HG03521 (cell line): ENCODE data around the gene PRELP.
"Not testable (repeated sequence)": the region's sequence is repeated elsewhere in the genome, so short reads cannot be mapped to it uniquely, and the experiment has no call there.

Experiments used
- ATAC-seq: cut with Tn5 transposase; IDR thresholded peaks from one replicate; pipeline ENCODE4 v1.9.1; 2021; ENCODE audit warnings: mild to moderate bottlenecking, moderate library complexity; ENCODE audit not compliant: unreplicated experiment

PRELP gene

DNA sequence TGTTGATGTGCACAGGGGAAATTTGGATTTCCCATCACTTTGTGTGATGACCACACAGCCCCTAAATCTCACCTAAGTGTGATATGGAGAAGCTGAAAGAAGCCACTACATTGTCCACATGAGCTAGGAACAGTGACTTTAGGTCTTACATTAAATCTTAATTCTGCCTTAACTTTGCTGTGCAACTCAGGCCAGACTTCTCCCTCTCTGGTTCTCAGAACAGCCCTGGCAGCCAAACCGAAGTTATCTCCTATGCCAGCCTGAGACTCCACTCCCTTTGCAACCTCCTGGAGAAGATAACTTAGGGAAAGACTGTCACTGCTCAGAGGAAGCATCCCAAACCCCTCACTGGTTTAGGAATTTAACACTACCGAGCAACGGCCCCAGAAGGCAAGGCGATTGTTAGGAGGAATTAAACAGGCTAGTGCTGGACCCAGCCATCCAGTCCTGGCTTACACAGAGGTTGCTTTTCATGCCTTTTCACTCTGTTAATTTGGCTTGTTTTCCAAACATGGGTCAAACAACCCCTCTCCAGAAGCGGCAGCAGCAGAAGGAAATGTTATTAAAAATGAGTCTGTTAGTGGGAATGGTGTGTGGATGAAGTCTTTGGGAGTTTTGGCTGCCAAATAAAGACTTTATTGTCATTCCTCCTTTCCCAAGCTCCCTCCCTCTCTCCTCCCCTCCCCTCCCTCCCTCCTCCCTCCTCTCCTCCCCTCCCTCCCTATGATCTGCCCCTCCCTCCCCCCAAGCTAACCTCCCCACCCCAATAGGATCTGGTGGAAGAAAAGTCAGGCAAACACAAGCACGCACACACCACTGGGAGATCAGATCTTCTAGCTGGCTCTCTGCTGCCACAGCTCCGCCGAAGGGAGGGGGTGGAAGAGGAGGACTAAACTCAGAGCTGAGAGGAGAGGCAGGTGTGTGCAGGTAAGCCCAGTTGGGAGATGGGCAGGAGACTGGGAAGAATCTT lies at the start of gene PRELP:
PRELP (plus strand) TSS at position 795 of the 970 bp plus-strand sequence. CDS start 7,379 bp downstream, outside the sequence.
- no peak for ATAC-seq

- no peak for ATAC-seq
These were observed 49.2 kb upstream of the PRELP start for GRCh38 chr1:203426366-203426765.

- ATAC-seq = no peak
These were observed 48.7 kb upstream of the PRELP start for GRCh38 chr1:203426870-203427269.

DNA sequence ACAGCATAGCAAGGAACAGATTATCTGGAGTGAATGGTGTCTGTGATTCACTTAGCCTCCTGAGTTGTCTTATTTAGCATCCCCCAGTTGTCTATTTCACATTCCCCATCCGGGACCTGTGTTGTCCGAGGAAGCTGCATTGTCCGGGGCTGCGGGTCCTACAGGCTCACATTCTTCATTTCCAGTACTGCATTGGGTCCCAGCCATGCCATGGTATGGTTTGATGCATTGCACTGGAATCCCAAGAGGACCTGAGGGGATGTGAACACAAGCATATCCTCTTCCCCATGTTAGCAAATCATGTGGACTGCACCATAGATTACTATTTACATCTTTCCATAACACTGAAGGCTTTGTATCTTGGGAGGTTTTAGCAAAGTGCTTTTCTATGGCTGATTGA lies 48.2 kb upstream of the PRELP start:
- ATAC-seq = no peak

DNA sequence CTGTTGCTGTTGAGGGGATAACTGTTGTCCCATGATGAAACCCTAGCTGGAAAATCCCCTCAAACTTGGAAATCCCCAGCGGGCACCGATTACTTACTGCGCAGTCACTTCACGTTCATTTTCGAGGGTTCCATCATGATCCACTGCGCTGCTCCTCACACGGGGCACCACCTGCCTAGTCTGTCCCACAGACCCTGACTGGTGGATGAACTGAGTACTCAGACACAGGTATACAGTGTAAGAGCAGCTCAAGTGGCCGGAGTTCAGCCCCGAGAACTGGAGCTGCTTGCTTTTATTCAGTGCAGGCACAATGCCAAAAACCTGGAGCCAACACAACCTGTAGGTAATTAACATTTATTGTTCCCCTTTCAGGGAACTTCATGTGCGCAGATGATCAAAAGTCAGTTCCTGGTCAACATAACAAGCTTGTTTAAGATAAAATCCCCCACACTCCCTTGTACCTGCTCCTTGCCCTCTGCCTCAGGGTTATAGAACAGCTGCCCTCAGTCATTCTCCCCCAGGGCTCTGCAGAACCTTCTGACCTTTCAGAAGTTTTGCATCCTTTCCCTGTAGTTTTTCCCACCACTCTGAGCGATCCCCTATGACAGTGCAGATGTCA lies 46.5 kb upstream of the PRELP start:
- ATAC-seq = no peak

- no peak for ATAC-seq
These were observed 40.0 kb upstream of the PRELP start for GRCh38 chr1:203435615-203436014.

GRCh38 chr1:203437696-203438315 lies 37.8 kb upstream of the PRELP start:
- ATAC-seq = no peak

DNA sequence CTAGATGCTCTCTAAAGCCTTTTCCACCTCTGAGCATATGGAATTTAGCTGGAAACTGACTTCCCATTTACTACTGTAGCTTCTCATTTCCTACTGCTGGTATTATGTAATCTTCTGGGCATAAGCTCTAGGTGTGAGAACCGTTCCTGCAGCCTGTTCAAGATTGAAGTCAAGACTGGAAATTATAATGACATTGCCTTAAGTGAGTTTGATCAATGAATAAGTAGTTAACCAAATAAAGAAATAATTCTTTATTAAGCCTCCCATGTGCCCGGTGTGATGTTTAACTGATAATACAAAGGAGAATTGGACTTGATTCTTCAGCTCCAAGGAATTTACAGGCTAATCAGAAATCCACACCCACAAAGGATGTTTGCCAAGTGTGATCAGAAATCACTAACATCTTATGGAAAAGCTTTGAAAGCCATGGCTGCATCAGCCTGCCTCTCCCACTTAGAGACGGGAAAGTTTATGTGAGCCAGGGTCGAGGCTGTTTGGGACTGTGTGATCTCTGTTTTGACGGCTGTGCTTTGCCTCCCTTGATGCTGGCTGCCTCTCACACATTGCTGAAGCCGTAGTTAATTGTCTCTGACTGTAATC lies 36.4 kb upstream of the PRELP start:
- ATAC-seq = no peak

- ATAC-seq = no peak
These were observed 34.8 kb upstream of the PRELP start for GRCh38 chr1:203440771-203441170.

GRCh38 chr1:203441766-203442165 lies 33.8 kb upstream of the PRELP start:
- no peak for ATAC-seq

DNA sequence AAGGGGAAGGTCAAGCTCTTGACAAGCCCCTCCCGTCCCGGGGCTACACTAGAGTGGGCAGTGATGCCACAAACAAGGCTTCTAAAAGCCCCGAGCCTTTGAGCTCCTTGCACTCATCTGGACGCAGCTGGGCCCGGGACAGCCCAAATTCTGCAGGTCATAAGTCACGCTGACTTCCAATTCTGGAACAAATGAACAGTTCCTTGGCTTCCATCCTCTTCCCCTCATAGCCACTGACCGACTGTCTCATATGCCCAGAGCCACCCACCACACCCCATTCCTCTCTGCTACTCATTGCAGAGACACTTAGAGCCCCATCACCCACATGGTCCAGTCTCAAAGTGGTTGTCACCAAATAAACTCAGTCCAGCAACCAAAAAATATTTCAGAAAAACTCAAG lies 32.8 kb upstream of the PRELP start:
- no peak for ATAC-seq

DNA sequence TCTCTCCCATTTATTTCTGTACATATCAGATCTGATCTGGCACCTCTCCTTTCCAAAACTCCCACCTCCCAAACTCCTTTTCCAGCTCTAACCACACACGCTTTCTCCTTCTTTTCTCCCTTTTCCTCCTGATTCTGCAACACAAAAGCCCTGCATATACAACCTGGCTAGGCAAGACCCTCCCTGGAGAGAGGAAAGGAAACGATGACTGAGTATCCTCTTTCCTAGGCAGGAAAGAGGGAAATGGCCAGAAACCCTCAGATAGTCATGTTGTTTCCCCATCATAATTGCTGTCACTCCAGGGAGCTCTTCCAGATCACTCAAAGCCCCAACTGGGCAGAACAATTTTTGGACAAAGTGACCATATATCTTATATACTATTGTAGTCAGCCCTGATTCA lies 32.3 kb upstream of the PRELP start:
- no peak for ATAC-seq

- ATAC-seq = no peak
These were observed 31.4 kb upstream of the PRELP start for GRCh38 chr1:203444171-203444576.

DNA sequence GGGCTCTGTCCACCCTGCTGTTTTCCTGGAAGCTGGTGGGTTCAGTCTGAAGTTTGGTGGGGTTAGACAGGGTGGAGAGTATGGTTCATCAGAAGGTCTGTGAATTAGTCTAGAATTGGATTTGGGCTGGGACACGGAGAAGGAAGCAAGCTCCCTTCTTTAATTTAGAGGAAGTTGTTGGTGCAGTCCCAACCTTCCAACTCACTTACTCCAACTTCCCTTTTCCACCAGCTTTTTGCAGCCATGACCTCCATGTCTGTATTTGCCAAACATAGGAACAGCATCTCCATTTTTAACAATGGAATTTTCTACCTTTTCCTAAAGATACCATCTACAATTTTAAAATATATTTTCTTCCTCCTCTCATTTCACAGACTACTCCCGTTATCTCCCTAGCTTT lies 28.5 kb upstream of the PRELP start:
- no peak for ATAC-seq

DNA sequence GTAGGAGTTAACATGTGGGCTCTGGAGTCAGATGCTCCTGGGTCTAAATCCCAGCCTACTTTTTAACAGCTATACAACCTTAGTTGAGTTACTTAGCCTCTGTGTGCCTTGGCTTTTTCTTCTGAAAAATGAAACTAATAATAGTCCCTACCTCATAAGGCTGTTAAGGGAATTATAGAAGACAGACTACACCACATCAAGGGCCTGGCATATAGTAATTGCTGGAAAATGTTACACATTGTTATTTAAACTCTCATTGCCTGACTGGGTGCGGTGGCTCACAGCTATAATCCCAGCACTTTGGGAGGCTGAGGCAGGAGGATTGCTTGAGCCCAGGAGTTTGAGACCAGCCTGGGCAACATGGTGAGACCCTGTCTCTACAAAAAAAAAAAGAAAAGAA lies 28.0 kb upstream of the PRELP start:
- ATAC-seq = not testable (repeated sequence)

DNA sequence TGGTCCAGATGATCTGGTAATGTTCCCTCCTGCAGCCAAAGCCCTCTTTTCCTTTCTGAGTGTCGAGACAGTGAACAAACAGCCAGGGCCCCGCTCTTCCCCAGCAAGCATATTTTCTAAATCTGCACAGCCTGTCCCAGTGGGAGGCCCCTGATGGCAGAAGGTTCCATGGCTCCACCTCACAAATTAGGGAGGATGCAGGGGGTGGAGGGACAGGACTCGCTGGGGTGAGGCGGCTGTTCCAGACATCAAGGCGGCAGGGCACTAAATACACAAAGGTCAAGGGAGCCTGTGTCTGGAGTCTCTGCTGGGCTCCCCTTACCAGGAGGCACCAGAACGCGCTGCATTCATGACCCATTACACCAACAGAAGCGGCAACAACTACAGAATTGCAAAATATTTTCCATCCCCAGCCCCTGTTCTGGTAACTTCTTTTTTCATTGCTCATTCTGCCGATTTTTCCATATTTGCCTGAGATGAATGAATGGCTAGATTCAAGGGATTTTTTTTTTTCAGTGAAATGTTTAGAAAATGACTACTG lies 27.0 kb upstream of the PRELP start:
- no peak for ATAC-seq

DNA sequence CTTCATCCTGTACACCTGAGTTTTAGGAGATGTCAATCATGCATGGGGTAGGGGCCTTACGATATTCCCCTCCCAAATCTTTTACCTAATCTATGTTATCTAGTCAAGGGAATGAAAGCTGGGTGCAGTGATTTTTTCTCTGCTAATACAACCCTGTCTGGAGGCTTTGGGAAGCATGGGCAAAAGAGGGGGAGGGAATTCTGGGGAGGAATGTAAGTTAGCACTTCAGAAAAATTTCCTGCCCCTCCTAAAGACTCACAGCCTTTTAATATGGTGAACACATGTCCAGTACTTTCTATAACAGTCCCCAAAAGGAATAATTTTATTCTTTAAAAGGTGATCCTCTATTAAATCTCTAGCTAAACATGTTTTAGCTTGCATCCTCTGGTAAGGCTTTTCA lies 25.6 kb upstream of the PRELP start:
- no peak for ATAC-seq

GRCh38 chr1:203450479-203451149 lies 25.0 kb upstream of the PRELP start:
- ATAC-seq = no peak

DNA sequence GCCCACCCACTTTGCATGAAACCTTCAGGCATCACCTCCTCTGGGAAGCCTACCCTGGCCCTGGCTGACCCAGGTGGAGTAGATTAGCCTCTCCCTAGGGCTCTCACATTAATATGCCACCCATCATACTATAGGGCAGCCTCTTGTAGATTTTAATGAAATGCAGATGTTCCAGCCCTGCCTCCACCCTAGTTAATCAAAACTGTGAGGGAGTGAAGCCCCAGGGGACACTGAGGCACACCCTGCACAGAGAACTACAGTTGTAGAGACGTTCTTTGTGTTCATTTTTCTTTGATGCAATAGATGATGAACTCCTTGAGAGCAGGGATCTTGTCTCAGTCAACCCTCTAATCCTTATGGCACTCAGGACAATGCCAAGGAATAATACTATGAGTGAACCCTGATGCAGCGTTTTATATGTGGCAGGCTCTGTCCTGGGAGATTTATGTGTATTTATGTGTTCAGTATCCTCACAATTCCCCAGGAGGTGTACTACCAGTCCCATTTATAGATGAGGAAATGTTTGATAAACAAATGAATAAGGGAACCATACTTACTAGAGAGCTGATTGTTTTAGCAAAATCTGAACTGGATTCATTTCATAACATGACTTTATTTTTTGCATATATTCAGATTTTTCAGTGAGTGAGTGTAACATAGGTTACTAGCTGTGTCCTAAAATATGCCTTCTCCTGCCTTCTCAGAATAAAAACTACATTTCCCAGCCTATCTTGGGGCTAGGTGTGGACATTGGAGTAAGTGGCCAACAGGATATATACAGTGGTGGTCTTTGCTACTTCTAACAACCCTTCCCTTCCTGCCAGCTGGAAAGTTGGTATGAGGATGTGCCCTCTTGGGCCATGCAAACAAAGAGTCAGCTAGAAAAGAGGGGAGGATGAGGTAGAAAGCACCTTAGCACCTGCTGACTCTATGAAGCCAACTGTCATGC lies 23.5 kb upstream of the PRELP start:
- no peak for ATAC-seq
